ENCODE measurements around the gene TAB3. TPM values are rescaled to one million over a fixed set of nuclear protein-coding genes. Genes with fewer than 3 reads are reported as not detected.

TAB3 gene
- total RNA-seq, 1 experiment from 2014 or later = 30.9 TPM

GRCh38 chrX:30821116-30821515, 67.9 kb downstream of the TAB3 start:
- intact Hi-C loops (cut with micrococcal nuclease; ENCODE audit: unreplicated experiment) = loop anchor here (2.0 kb wide), 1 partner anchor 84 kb away; no protein-coding TSS in a partner anchor
- CTCF ChIA-PET = no interaction called here
- TF ChIP-seq CTCF (IDR thresholded peaks at IDR 0.05; ENCODE audit: unreplicated experiment) = no peak

GRCh38 chrX:30819080-30819479, 70.0 kb downstream of the TAB3 start:
- H3K9me3 Mint-ChIP-seq (ENCODE audit: low read depth, unreplicated experiment) = no peaks in the 10 kb centered on the region
- no peak for TF ChIP-seq CTCF (IDR thresholded peaks at IDR 0.05; ENCODE audit: unreplicated experiment)
- no peak overlapping the region for H3K4me3 Mint-ChIP-seq (ENCODE audit: low read depth, unreplicated experiment)
- no peaks in the 10 kb centered on the region for H3K36me3 Mint-ChIP-seq (ENCODE audit: insufficient read depth, unreplicated experiment)
- H3K4me1 Mint-ChIP-seq (ENCODE audit: low read depth, unreplicated experiment) = no peaks in the 10 kb centered on the region
- no peak for DNase-seq
- H3K27ac Mint-ChIP-seq (ENCODE audit: unreplicated experiment) = no peak overlapping the region
- no TSS peak for BruUV-seq (replicated peaks)
- no peaks in the 10 kb centered on the region for H3K27me3 Mint-ChIP-seq (ENCODE audit: unreplicated experiment)
- CTCF ChIA-PET = no interaction called here
- intact Hi-C loops (cut with micrococcal nuclease; ENCODE audit: unreplicated experiment) = no loop called here

More at GRCh38 chrX:30821116-30821515, 67.9 kb downstream of the TAB3 start:
- Mint-ChIP-seq H3K27me3 (ENCODE audit: unreplicated experiment) (no peaks in the 10 kb centered on the region), H3K4me1 (ENCODE audit: low read depth, unreplicated experiment) (no peaks in the 10 kb centered on the region), H3K9me3 (ENCODE audit: low read depth, unreplicated experiment) (no peaks in the 10 kb centered on the region), H3K4me3 (ENCODE audit: low read depth, unreplicated experiment) (no peak overlapping the region), H3K27ac (ENCODE audit: unreplicated experiment) (no peak overlapping the region), H3K36me3 (ENCODE audit: insufficient read depth, unreplicated experiment) (no peaks in the 10 kb centered on the region)
- no peak for DNase-seq
- BruUV-seq (replicated peaks) = no TSS peak

GRCh38 chrX:30816079-30816478, 73.0 kb downstream of the TAB3 start:
- CTCF ChIA-PET = no interaction called here
- H3K4me1 Mint-ChIP-seq (ENCODE audit: low read depth, unreplicated experiment) = no peaks in the 10 kb centered on the region
- H3K27ac Mint-ChIP-seq (ENCODE audit: unreplicated experiment) = no peak overlapping the region
- H3K4me3 Mint-ChIP-seq (ENCODE audit: low read depth, unreplicated experiment) = no peak overlapping the region
- intact Hi-C loops (cut with micrococcal nuclease; ENCODE audit: unreplicated experiment) = no loop called here
- H3K27me3 Mint-ChIP-seq (ENCODE audit: unreplicated experiment) = no peaks in the 10 kb centered on the region
- no peaks in the 10 kb centered on the region for H3K36me3 Mint-ChIP-seq (ENCODE audit: insufficient read depth, unreplicated experiment)
- no peak for DNase-seq
- no TSS peak for BruUV-seq (replicated peaks)
- TF ChIP-seq CTCF (IDR thresholded peaks at IDR 0.05; ENCODE audit: unreplicated experiment) = no peak
- no peaks in the 10 kb centered on the region for H3K9me3 Mint-ChIP-seq (ENCODE audit: low read depth, unreplicated experiment)

DNA sequence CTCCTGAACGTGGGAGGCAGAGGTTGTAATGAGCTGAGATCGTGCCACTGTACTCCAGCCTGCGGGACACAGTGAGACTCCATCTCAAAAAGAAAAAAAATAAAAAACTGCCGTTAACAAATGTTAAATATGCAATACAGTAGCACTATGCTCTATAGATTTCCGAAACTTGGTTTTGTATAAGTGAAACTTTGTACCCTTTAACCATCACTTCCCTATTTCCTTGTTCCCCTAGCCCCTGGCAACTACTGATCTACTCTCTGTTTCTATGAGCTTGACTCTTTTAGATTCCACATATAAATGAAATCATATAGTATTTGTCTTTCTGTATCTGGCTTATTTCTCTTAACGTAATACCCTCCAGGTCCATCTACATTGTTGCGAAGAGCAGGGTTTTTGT, 74.1 kb downstream of the TAB3 start:
- H3K4me1 Mint-ChIP-seq (ENCODE audit: low read depth, unreplicated experiment) = no peaks in the 10 kb centered on the region
- no peaks in the 10 kb centered on the region for H3K36me3 Mint-ChIP-seq (ENCODE audit: insufficient read depth, unreplicated experiment)
- no peak for TF ChIP-seq CTCF (IDR thresholded peaks at IDR 0.05; ENCODE audit: unreplicated experiment)
- no peaks in the 10 kb centered on the region for H3K9me3 Mint-ChIP-seq (ENCODE audit: low read depth, unreplicated experiment)
- BruUV-seq (replicated peaks) = no TSS peak
- H3K4me3 Mint-ChIP-seq (ENCODE audit: low read depth, unreplicated experiment) = no peak overlapping the region
- no peak overlapping the region for H3K27ac Mint-ChIP-seq (ENCODE audit: unreplicated experiment)
- DNase-seq = no peak
- intact Hi-C loops (cut with micrococcal nuclease; ENCODE audit: unreplicated experiment) = no loop called here
- no peaks in the 10 kb centered on the region for H3K27me3 Mint-ChIP-seq (ENCODE audit: unreplicated experiment)
- CTCF ChIA-PET = no interaction called here

Measured in Calu3 (cell line).